WTC11 (cell line): ENCODE data around the gene TANGO2.

Source experiments
- CREB1 ChIP-seq: sonication (generic); formaldehyde crosslinking; IDR thresholded peaks from 2 replicates; pipeline ENCODE4 v1.8.0; 2023; ENCODE audit warnings: mild to moderate bottlenecking, missing genetic modification reagents
- CREM ChIP-seq: sonication (generic); formaldehyde crosslinking; IDR thresholded peaks from 2 replicates; pipeline ENCODE4 v1.8.1; 2022; ENCODE audit warnings: mild to moderate bottlenecking, missing genetic modification reagents, moderate library complexity
- CTCF ChIP-seq: fragments of 200-600 bp; IDR thresholded peaks from 2 replicates; pipeline ENCODE4 v1.8.0; 2022; ENCODE audit warnings: antibody characterized with exemption
- FOXP1 ChIP-seq: sonication (generic); formaldehyde crosslinking; IDR thresholded peaks from 2 replicates; pipeline ENCODE4 v1.8.0; 2022; ENCODE audit warnings: missing genetic modification reagents, mild to moderate bottlenecking, moderate library complexity, borderline replicate concordance
- TCF7 ChIP-seq: sonication (generic); formaldehyde crosslinking; IDR thresholded peaks from 2 replicates; pipeline ENCODE4 v1.8.0; 2022; ENCODE audit warnings: mild to moderate bottlenecking, low read depth, missing genetic modification reagents, moderate library complexity
- ZNF121 ChIP-seq: sonication (generic); formaldehyde crosslinking; IDR thresholded peaks from 2 replicates; pipeline ENCODE4 v1.8.0; 2023; ENCODE audit warnings: missing genetic modification reagents
- ZNF232 ChIP-seq: sonication (generic); formaldehyde crosslinking; IDR thresholded peaks from 2 replicates; pipeline ENCODE4 v1.8.0; 2022; ENCODE audit warnings: mild to moderate bottlenecking, missing genetic modification reagents
- ZNF671 ChIP-seq: fragments of 250-450 bp; sonication (Bioruptor Pico); IDR thresholded peaks from 2 replicates; pipeline ENCODE4 v1.8.0; 2021; ENCODE audit warnings: mild to moderate bottlenecking
- ZSCAN18 ChIP-seq: fragments of 250-450 bp; sonication (Bioruptor Pico); IDR thresholded peaks from 2 replicates; pipeline ENCODE4 v2.1.2; 2022; ENCODE audit warnings: mild to moderate bottlenecking, moderate library complexity
- TF ChIP-seq, protein P1 (sequence below): sonication (generic); formaldehyde crosslinking; IDR thresholded peaks from 2 replicates; pipeline ENCODE4 v1.8.0; 2023; ENCODE audit warnings: missing genetic modification reagents, mild to moderate bottlenecking, borderline replicate concordance
- TF ChIP-seq, protein P2 (sequence below): sonication (generic); formaldehyde crosslinking; conservative IDR thresholded peaks from 2 replicates; pipeline ENCODE4 v1.8.1; 2022; ENCODE audit warnings: mild to moderate bottlenecking, missing genetic modification reagents
- TF ChIP-seq, protein P3 (sequence below): sonication (generic); formaldehyde crosslinking; IDR thresholded peaks from 2 replicates; pipeline ENCODE4 v1.8.0; 2022; ENCODE audit warnings: mild to moderate bottlenecking, missing genetic modification reagents
- TF ChIP-seq, protein P4 (sequence below): sonication (generic); formaldehyde crosslinking; IDR thresholded peaks from 2 replicates; pipeline ENCODE4 v1.8.1; 2023; ENCODE audit warnings: mild to moderate bottlenecking, moderate library complexity, missing genetic modification reagents
- TF ChIP-seq, protein P5 (sequence below): fragments of 250-450 bp; sonication (Bioruptor Pico); IDR thresholded peaks from 2 replicates; pipeline ENCODE4 v1.9.0; 2021; ENCODE audit warnings: mild to moderate bottlenecking

GRCh38 chr22:20025401-20026203 lies 4.7 kb downstream of the TANGO2 start:
- TF ChIP-seq, protein P1, sequence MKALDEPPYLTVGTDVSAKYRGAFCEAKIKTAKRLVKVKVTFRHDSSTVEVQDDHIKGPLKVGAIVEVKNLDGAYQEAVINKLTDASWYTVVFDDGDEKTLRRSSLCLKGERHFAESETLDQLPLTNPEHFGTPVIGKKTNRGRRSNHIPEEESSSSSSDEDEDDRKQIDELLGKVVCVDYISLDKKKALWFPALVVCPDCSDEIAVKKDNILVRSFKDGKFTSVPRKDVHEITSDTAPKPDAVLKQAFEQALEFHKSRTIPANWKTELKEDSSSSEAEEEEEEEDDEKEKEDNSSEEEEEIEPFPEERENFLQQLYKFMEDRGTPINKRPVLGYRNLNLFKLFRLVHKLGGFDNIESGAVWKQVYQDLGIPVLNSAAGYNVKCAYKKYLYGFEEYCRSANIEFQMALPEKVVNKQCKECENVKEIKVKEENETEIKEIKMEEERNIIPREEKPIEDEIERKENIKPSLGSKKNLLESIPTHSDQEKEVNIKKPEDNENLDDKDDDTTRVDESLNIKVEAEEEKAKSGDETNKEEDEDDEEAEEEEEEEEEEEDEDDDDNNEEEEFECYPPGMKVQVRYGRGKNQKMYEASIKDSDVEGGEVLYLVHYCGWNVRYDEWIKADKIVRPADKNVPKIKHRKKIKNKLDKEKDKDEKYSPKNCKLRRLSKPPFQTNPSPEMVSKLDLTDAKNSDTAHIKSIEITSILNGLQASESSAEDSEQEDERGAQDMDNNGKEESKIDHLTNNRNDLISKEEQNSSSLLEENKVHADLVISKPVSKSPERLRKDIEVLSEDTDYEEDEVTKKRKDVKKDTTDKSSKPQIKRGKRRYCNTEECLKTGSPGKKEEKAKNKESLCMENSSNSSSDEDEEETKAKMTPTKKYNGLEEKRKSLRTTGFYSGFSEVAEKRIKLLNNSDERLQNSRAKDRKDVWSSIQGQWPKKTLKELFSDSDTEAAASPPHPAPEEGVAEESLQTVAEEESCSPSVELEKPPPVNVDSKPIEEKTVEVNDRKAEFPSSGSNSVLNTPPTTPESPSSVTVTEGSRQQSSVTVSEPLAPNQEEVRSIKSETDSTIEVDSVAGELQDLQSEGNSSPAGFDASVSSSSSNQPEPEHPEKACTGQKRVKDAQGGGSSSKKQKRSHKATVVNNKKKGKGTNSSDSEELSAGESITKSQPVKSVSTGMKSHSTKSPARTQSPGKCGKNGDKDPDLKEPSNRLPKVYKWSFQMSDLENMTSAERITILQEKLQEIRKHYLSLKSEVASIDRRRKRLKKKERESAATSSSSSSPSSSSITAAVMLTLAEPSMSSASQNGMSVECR (CRISPR knock-in tag) = no peak
- TF ChIP-seq ZNF121 (CRISPR knock-in tag) = no peak
- TF ChIP-seq, protein P2, sequence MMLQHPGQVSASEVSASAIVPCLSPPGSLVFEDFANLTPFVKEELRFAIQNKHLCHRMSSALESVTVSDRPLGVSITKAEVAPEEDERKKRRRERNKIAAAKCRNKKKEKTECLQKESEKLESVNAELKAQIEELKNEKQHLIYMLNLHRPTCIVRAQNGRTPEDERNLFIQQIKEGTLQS (CRISPR knock-in tag) = no peak
- TF ChIP-seq, protein P3, sequence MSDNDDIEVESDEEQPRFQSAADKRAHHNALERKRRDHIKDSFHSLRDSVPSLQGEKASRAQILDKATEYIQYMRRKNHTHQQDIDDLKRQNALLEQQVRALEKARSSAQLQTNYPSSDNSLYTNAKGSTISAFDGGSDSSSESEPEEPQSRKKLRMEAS = no peak
- no peak for TF ChIP-seq CTCF
- TF ChIP-seq, protein P4, sequence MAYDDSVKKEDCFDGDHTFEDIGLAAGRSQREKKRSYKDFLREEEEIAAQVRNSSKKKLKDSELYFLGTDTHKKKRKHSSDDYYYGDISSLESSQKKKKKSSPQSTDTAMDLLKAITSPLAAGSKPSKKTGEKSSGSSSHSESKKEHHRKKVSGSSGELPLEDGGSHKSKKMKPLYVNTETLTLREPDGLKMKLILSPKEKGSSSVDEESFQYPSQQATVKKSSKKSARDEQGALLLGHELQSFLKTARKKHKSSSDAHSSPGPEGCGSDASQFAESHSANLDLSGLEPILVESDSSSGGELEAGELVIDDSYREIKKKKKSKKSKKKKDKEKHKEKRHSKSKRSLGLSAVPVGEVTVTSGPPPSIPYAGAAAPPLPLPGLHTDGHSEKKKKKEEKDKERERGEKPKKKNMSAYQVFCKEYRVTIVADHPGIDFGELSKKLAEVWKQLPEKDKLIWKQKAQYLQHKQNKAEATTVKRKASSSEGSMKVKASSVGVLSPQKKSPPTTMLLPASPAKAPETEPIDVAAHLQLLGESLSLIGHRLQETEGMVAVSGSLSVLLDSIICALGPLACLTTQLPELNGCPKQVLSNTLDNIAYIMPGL (CRISPR knock-in tag) = no peak
- TF ChIP-seq, protein P5, sequence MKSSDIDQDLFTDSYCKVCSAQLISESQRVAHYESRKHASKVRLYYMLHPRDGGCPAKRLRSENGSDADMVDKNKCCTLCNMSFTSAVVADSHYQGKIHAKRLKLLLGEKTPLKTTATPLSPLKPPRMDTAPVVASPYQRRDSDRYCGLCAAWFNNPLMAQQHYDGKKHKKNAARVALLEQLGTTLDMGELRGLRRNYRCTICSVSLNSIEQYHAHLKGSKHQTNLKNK = no peak
- no peak for TF ChIP-seq CREM (CRISPR knock-in tag)
- no peak for TF ChIP-seq ZNF232 (CRISPR knock-in tag)
- no peak for TF ChIP-seq ZNF671 (CRISPR knock-in tag)
- no peak for TF ChIP-seq TCF7 (CRISPR knock-in tag)
- TF ChIP-seq CREB1 = no peak
- no peak for TF ChIP-seq FOXP1
- no peak for TF ChIP-seq ZSCAN18 (CRISPR knock-in tag)
